Mesodermal cell (in vitro differentiated cells): ENCODE data around the gene LRMDA.

Source experiments
- H3K27ac ChIP-seq: 2 replicates; pipeline ENCODE4 v1.7.0; 2013; ENCODE audit warnings: mild to moderate bottlenecking, low read depth, low read length, moderate library complexity; ENCODE audit not compliant: severe bottlenecking
- H3K36me3 ChIP-seq: 2 replicates; pipeline ENCODE4 v1.7.1; 2013; ENCODE audit warnings: mild to moderate bottlenecking, low read length, moderate library complexity; ENCODE audit not compliant: control insufficient read depth, insufficient read depth
- H3K4me1 ChIP-seq: one replicate; pipeline ENCODE4 v1.7.1; 2013; ENCODE audit warnings: mild to moderate bottlenecking, low read length; ENCODE audit not compliant: insufficient read depth, control insufficient read depth, poor library complexity, severe bottlenecking
- H3K4me3 ChIP-seq: 2 replicates; pipeline ENCODE4 v1.7.0; 2013; ENCODE audit warnings: low read length, control low read depth, mild to moderate bottlenecking; ENCODE audit not compliant: insufficient read depth, poor library complexity, severe bottlenecking; ENCODE audit errors: extremely low read depth
- H3K9me3 ChIP-seq: 2 replicates; pipeline ENCODE4 v1.7.1; 2013; ENCODE audit warnings: mild to moderate bottlenecking, low read length, moderate library complexity; ENCODE audit not compliant: control insufficient read depth
- WGBS, 2 experiments: methylation state at CpG; one replicate each; pipeline ENCODE4 v1.1.5; 2013; ENCODE audit warnings: missing lambda C conversion rate in 2 of 2; ENCODE audit not compliant: insufficient coverage in 2 of 2; 5-methylcytosine and 5-hydroxymethylcytosine counted together

LRMDA gene

GRCh38 chr10:76357726-76358415, 926.4 kb downstream of the LRMDA start:
- Histone ChIP-seq H3K36me3 (no peaks in the 10 kb centered on the region), H3K4me3 (no peak overlapping the region), H3K9me3 (no peaks in the 10 kb centered on the region), H3K4me1 (peaks cover 8% of the 10 kb centered on the region), H3K27ac (no peak overlapping the region)
- WGBS, 2 experiments = 95 to 100% methylated on average over 2 to 6 of the region's 8 CpGs

- H3K36me3 ChIP-seq = no peaks in the 10 kb centered on the region
- H3K4me1 ChIP-seq = no peaks in the 10 kb centered on the region
- H3K27ac ChIP-seq = no peak overlapping the region
- WGBS, 2 experiments = 93 to 100% methylated on average over 1 to 3 of the region's 5 CpGs
- H3K9me3 ChIP-seq = no peaks in the 10 kb centered on the region
- no peak overlapping the region for H3K4me3 ChIP-seq
These were observed 927.4 kb downstream of the LRMDA start for GRCh38 chr10:76358743-76359395.

- no peaks in the 10 kb centered on the region for H3K9me3 ChIP-seq
- H3K27ac ChIP-seq = no peak overlapping the region
- WGBS, 2 experiments = no CpG with 5 or more reads among the region's 1 CpG
- H3K4me3 ChIP-seq = no peak overlapping the region
- H3K36me3 ChIP-seq = no peaks in the 10 kb centered on the region
- H3K4me1 ChIP-seq = no peaks in the 10 kb centered on the region
These were observed 944.3 kb downstream of the LRMDA start for GRCh38 chr10:76375761-76376160.

GRCh38 chr10:76382381-76382851, 951.0 kb downstream of the LRMDA start:
- Histone ChIP-seq H3K27ac (no peak overlapping the region), H3K9me3 (no peaks in the 10 kb centered on the region), H3K36me3 (no peaks in the 10 kb centered on the region), H3K4me3 (no peak overlapping the region), H3K4me1 (peaks cover 8% of the 10 kb centered on the region)
- WGBS, 2 experiments = 100% methylated on average over 1 of the region's 2 CpGs; no CpG with 5 or more reads in 1 of the 2 experiments

- Histone ChIP-seq H3K36me3 (no peaks in the 10 kb centered on the region), H3K4me1 (no peaks in the 10 kb centered on the region), H3K4me3 (no peak overlapping the region), H3K27ac (no peak overlapping the region), H3K9me3 (no peaks in the 10 kb centered on the region)
- WGBS, 2 experiments = 80 to 100% methylated on average over 1 of the region's 2 CpGs
These were observed 957.0 kb downstream of the LRMDA start for GRCh38 chr10:76388321-76389023.

- Histone ChIP-seq H3K4me1 (peaks cover 11% of the 10 kb centered on the region), H3K27ac (no peak overlapping the region), H3K4me3 (no peak overlapping the region), H3K9me3 (no peaks in the 10 kb centered on the region), H3K36me3 (no peaks in the 10 kb centered on the region)
- 83% methylated on average over 1 of the region's 3 CpGs; no CpG with 5 or more reads in 1 of the 2 experiments for WGBS, 2 experiments
These were observed 962.7 kb downstream of the LRMDA start for GRCh38 chr10:76393875-76394706.

- no peak overlapping the region for H3K27ac ChIP-seq
- no peak overlapping the region for H3K4me3 ChIP-seq
These were observed 963.3 kb downstream of the LRMDA start for GRCh38 chr10:76394707-76395042.

GRCh38 chr10:76395251-76395650, 963.8 kb downstream of the LRMDA start:
- no peaks in the 10 kb centered on the region for H3K9me3 ChIP-seq
- peaks cover 11% of the 10 kb centered on the region for H3K4me1 ChIP-seq
- H3K27ac ChIP-seq = no peak overlapping the region
- 100% methylated on average over 1 of the region's 1 CpG; no CpG with 5 or more reads in 1 of the 2 experiments for WGBS, 2 experiments
- H3K36me3 ChIP-seq = no peaks in the 10 kb centered on the region
- H3K4me3 ChIP-seq = no peak overlapping the region

More at GRCh38 chr10:76394707-76395042, 963.3 kb downstream of the LRMDA start:
- no peaks in the 10 kb centered on the region for H3K36me3 ChIP-seq
- no peaks in the 10 kb centered on the region for H3K9me3 ChIP-seq
- peaks cover 11% of the 10 kb centered on the region for H3K4me1 ChIP-seq

- WGBS, 2 experiments = 90 to 95% methylated on average over 5 of the region's 6 CpGs
- no peak overlapping the region for H3K4me3 ChIP-seq
- no peak overlapping the region for H3K27ac ChIP-seq
- no peaks in the 10 kb centered on the region for H3K36me3 ChIP-seq
- no peaks in the 10 kb centered on the region for H3K9me3 ChIP-seq
- peaks cover 11% of the 10 kb centered on the region for H3K4me1 ChIP-seq
These were observed 964.7 kb downstream of the LRMDA start for GRCh38 chr10:76396134-76396533.
